Stimulated activated effector memory CD8-positive, alpha-beta T cell treated with anti-CD3 and anti-CD28 coated beads, Interleukin-12 subunit alpha, Interleukin-12 subunit beta, amount 100 ng/mL, for 72 hours (primary cell): Measurements from ENCODE around the gene IRF4.

ENCODE experiments used
- ATAC-seq: fragments of 150-1000 bp; cut with Tn5 transposase; 2 replicates; pipeline ENCODE4 v1.10.0; 2021
- DNase-seq, 2 donors: peaks; one replicate each; pipeline ENCODE4 v3.0.0; 2021 to 2022; ENCODE audit warnings: low spot score in 2 of 2
- H3K27ac Mint-ChIP-seq: one replicate; pipeline ENCODE4 v1.8.0; 2022; ENCODE audit warnings: mild to moderate bottlenecking, mixed read lengths
- H3K36me3 Mint-ChIP-seq: one replicate; pipeline ENCODE4 v1.8.0; 2022; ENCODE audit warnings: mild to moderate bottlenecking, mixed read lengths
- H3K4me1 Mint-ChIP-seq: one replicate; pipeline ENCODE4 v1.8.0; 2022; ENCODE audit warnings: mixed read lengths
- H3K4me3 Mint-ChIP-seq: one replicate; pipeline ENCODE4 v1.8.0; 2022; ENCODE audit warnings: mild to moderate bottlenecking, mixed read lengths
- H3K9me3 Mint-ChIP-seq: one replicate; pipeline ENCODE4 v1.8.0; 2022; ENCODE audit warnings: mixed read lengths

The IRF4 gene

GRCh38 chr6:380234-381218, 11.0 kb upstream of the IRF4 start:
- H3K4me3 Mint-ChIP-seq, result no peak overlapping the region
- H3K9me3 Mint-ChIP-seq, result no peaks in the 10 kb centered on the region
- H3K36me3 Mint-ChIP-seq, result no peaks in the 10 kb centered on the region
- DNase-seq (no peak), ATAC-seq (no peak)
- no peak overlapping the region for H3K27ac Mint-ChIP-seq
- H3K4me1 Mint-ChIP-seq, result peaks cover 25% of the 10 kb centered on the region

- no peaks in the 10 kb centered on the region for H3K36me3 Mint-ChIP-seq
- H3K9me3 Mint-ChIP-seq, result no peaks in the 10 kb centered on the region
- no peak for ATAC-seq
- no peak overlapping the region for H3K27ac Mint-ChIP-seq
- H3K4me1 Mint-ChIP-seq, result peaks cover 24% of the 10 kb centered on the region
- no peak overlapping the region for H3K4me3 Mint-ChIP-seq
- no peak for DNase-seq
Observed at GRCh38 chr6:381742-382461, 9.7 kb upstream of the IRF4 start.

GRCh38 chr6:382883-383810, 8.4 kb upstream of the IRF4 start:
- H3K36me3 Mint-ChIP-seq, result no peaks in the 10 kb centered on the region

GRCh38 chr6:383856-384255, 7.7 kb upstream of the IRF4 start:
- H3K9me3 Mint-ChIP-seq, result no peaks in the 10 kb centered on the region
- H3K27ac Mint-ChIP-seq, result no peak overlapping the region
- peaks cover 35% of the 10 kb centered on the region for H3K4me1 Mint-ChIP-seq
- no peak for DNase-seq
- H3K36me3 Mint-ChIP-seq, result no peaks in the 10 kb centered on the region
- H3K4me3 Mint-ChIP-seq, result no peak overlapping the region
- ATAC-seq, result no peak

More at GRCh38 chr6:382883-383810, 8.4 kb upstream of the IRF4 start:
- no peaks in the 10 kb centered on the region for H3K9me3 Mint-ChIP-seq
- no peak overlapping the region for H3K4me3 Mint-ChIP-seq
- DNase-seq (no peak), ATAC-seq (no peak)
- peaks cover 30% of the 10 kb centered on the region for H3K4me1 Mint-ChIP-seq
- H3K27ac Mint-ChIP-seq, result no peak overlapping the region

GRCh38 chr6:384898-385297, 6.7 kb upstream of the IRF4 start:
- Mint-ChIP-seq H3K27ac (no peak overlapping the region), H3K4me1 (peaks cover 38% of the 10 kb centered on the region), H3K4me3 (no peak overlapping the region), H3K36me3 (peaks cover 4% of the 10 kb centered on the region), H3K9me3 (no peaks in the 10 kb centered on the region)
- ATAC-seq (no peak), DNase-seq (no peak)

- DNase-seq, result no peak
- Mint-ChIP-seq H3K27ac (no peak overlapping the region), H3K36me3 (peaks cover 6% of the 10 kb centered on the region), H3K4me1 (peaks cover 40% of the 10 kb centered on the region), H3K9me3 (no peaks in the 10 kb centered on the region), H3K4me3 (no peak overlapping the region)
- no peak for ATAC-seq
Observed at GRCh38 chr6:385614-386013, 5.9 kb upstream of the IRF4 start.

- H3K9me3 Mint-ChIP-seq, result no peaks in the 10 kb centered on the region
- DNase-seq, result no peak
- H3K4me3 Mint-ChIP-seq, result no peak overlapping the region
- ATAC-seq, result no peak
- peaks cover 42% of the 10 kb centered on the region for H3K4me1 Mint-ChIP-seq
- H3K27ac Mint-ChIP-seq, result peak overlapping the region; percentile 63
- H3K36me3 Mint-ChIP-seq, result peaks cover 18% of the 10 kb centered on the region
Observed at GRCh38 chr6:386688-387266, 4.8 kb upstream of the IRF4 start.

- DNase-seq, result no peak
- H3K27ac Mint-ChIP-seq, result peak overlapping the region; percentile 63
- H3K36me3 Mint-ChIP-seq, result peaks cover 23% of the 10 kb centered on the region
- H3K4me3 Mint-ChIP-seq, result no peak overlapping the region
- peaks cover 37% of the 10 kb centered on the region for H3K4me1 Mint-ChIP-seq
- no peak for ATAC-seq
- no peaks in the 10 kb centered on the region for H3K9me3 Mint-ChIP-seq
Observed at GRCh38 chr6:387293-387741, 4.2 kb upstream of the IRF4 start.

GRCh38 chr6:388202-388903, 3.2 kb upstream of the IRF4 start:
- ATAC-seq, result no peak
- Mint-ChIP-seq H3K4me1 (peaks cover 37% of the 10 kb centered on the region), H3K4me3 (no peak overlapping the region), H3K9me3 (no peaks in the 10 kb centered on the region), H3K27ac (peak overlapping the region; percentile 12), H3K36me3 (peaks cover 34% of the 10 kb centered on the region)
- DNase-seq, result no peak

GRCh38 chr6:389143-389542, 2.4 kb upstream of the IRF4 start:
- ATAC-seq (no peak), DNase-seq (no peak)
- H3K4me1 Mint-ChIP-seq, result peaks cover 45% of the 10 kb centered on the region
- H3K27ac Mint-ChIP-seq, result peak overlapping the region; percentile 99
- H3K4me3 Mint-ChIP-seq, result peak overlapping the region; percentile 96
- H3K36me3 Mint-ChIP-seq, result peaks cover 41% of the 10 kb centered on the region
- H3K9me3 Mint-ChIP-seq, result no peaks in the 10 kb centered on the region

GRCh38 chr6:389622-390021, 1.9 kb upstream of the IRF4 start:
- DNase-seq (peak in 1 of 2 donors; percentile 67), ATAC-seq (peak; percentile 81)
- H3K4me1 Mint-ChIP-seq, result peaks cover 46% of the 10 kb centered on the region
- H3K27ac Mint-ChIP-seq, result peak overlapping the region; percentile 99
- peak overlapping the region; percentile 96 for H3K4me3 Mint-ChIP-seq
- H3K36me3 Mint-ChIP-seq, result peaks cover 46% of the 10 kb centered on the region
- H3K9me3 Mint-ChIP-seq, result no peaks in the 10 kb centered on the region

- peak; percentile 57 to 88 for DNase-seq
- Mint-ChIP-seq H3K4me1 (peaks cover 59% of the 10 kb centered on the region), H3K4me3 (peak overlapping the region; percentile 96), H3K27ac (peak overlapping the region; percentile 99), H3K36me3 (peaks cover 60% of the 10 kb centered on the region), H3K9me3 (no peaks in the 10 kb centered on the region)
- ATAC-seq, result peak; percentile 51
Observed at GRCh38 chr6:390914-391558, 516 bp upstream of the IRF4 start.

- peak in 1 of 2 donors; percentile 70 for DNase-seq
- H3K4me1 Mint-ChIP-seq, result peaks cover 63% of the 10 kb centered on the region
- ATAC-seq, result peak; percentile 1
- peak overlapping the region; percentile 99 for H3K27ac Mint-ChIP-seq
- peaks cover 77% of the 10 kb centered on the region for H3K36me3 Mint-ChIP-seq
- H3K9me3 Mint-ChIP-seq, result no peaks in the 10 kb centered on the region
- H3K4me3 Mint-ChIP-seq, result peak overlapping the region; percentile 96
Observed at GRCh38 chr6:392441-393390, 1.2 kb downstream of the IRF4 start.
